Measurements from ENCODE around the gene GLIS1.

- TF ChIP-seq CTCF (IDR thresholded peaks at IDR 0.05; ENCODE audit: extremely low read depth in 1 of 2, insufficient read depth in 1 of 2, low read depth in 1 of 2, low read length in 2 of 2) (no peak), EZH2 (IDR thresholded peaks at IDR 0.05; ENCODE audit: borderline replicate concordance, low read depth, low read length, severe bottlenecking) (no peak), MAX (IDR thresholded peaks at IDR 0.05; ENCODE audit: insufficient read depth, insufficient read length) (no peak), POLR2A (IDR thresholded peaks at IDR 0.05; ENCODE audit: low read depth, low read length) (no peak)
Observed at GRCh38 chr1:53525595-53525994, 213.4 kb downstream of the GLIS1 start.
